MG63 (cell line): ENCODE measurements around the gene FBXL12. TPM values are rescaled to one million over a fixed set of nuclear protein-coding genes. Genes with fewer than 3 reads are reported as not detected.
"Not testable (repeated sequence)": the region's sequence is repeated elsewhere in the genome, so short reads cannot be mapped to it uniquely, and the experiment has no call there.

Source experiments
- DNase-seq: peaks from one replicate; pipeline ENCODE4 v3.0.0-alpha.2; 2020
- H3K27me3 ChIP-seq: fragments of 250-450 bp; sonication (Bioruptor Pico); 2 replicates; pipeline ENCODE4 v1.5.1; 2020; ENCODE audit warnings: mild to moderate bottlenecking, moderate library complexity
- H3K36me3 ChIP-seq: fragments of 250-450 bp; sonication (Bioruptor Pico); 2 replicates; pipeline ENCODE4 v1.5.1; 2020; ENCODE audit warnings: mild to moderate bottlenecking, moderate library complexity
- H3K4me3 ChIP-seq: fragments of 250-450 bp; sonication (Bioruptor Pico); 2 replicates; pipeline ENCODE4 v1.5.1; 2020; ENCODE audit warnings: mild to moderate bottlenecking, moderate library complexity
- H3K9me3 ChIP-seq: fragments of 250-450 bp; sonication (Bioruptor Pico); 2 replicates; pipeline ENCODE4 v1.5.1; 2020; ENCODE audit warnings: mild to moderate bottlenecking, moderate library complexity
- total RNA-seq: library from RNA; depleted of rRNA; stranded (reverse); fragments of >200 nt; shearing (Covaris generic); gene quantifications from 2 replicates; pipeline ENCODE4 v1.2.3, GENCODE V29; 2014; ENCODE audit warnings: low replicate concordance; rRNA removed

Gene FBXL12
- total RNA-seq, 1 experiment from 2014 or later = 23.6 TPM

- peaks cover 10% of the 10 kb centered on the region; the same call in 1 of the 2 replicates for H3K9me3 ChIP-seq
- peaks cover 4% of the 10 kb centered on the region for H3K27me3 ChIP-seq
- DNase-seq = peak; percentile 81
- H3K4me3 ChIP-seq = peak overlapping the region; percentile 37
- H3K36me3 ChIP-seq = no peaks in the 10 kb centered on the region
These were observed 33.2 kb downstream of the FBXL12 start for GRCh38 chr19:9785367-9786331.

GRCh38 chr19:9784163-9784496 is 34.7 kb downstream of the FBXL12 start:
- H3K27me3 ChIP-seq, DNase-seq, H3K4me3 ChIP-seq, H3K36me3 ChIP-seq: not testable (repeated sequence)
- peaks cover 11% of the 10 kb centered on the region; the same call in 1 of the 2 replicates for H3K9me3 ChIP-seq

- H3K36me3 ChIP-seq = no peaks in the 10 kb centered on the region
- peaks cover 18% of the 10 kb centered on the region for H3K9me3 ChIP-seq
- peaks cover 4% of the 10 kb centered on the region for H3K27me3 ChIP-seq
- no peak overlapping the region for H3K4me3 ChIP-seq
- DNase-seq = peak; percentile 31
These were observed 36.5 kb downstream of the FBXL12 start for GRCh38 chr19:9782338-9782737.

GRCh38 chr19:9768175-9769112 is 50.4 kb downstream of the FBXL12 start, which contains the start of gene ZNF846:
Gene ZNF846 (minus strand): TSS chr19:9768738. CDS start chr19:9764950, 3,788 bp downstream.
- H3K36me3 ChIP-seq = no peaks in the 10 kb centered on the region
- peaks cover 35% of the 10 kb centered on the region for H3K9me3 ChIP-seq
- no peaks in the 10 kb centered on the region for H3K27me3 ChIP-seq
- peak; percentile 99 for DNase-seq
- peak within 1 kb of the TSS; percentile 68 for H3K4me3 ChIP-seq

Other genes with a start within 250 kb of the FBXL12 start
- gene ZNF121, start 234.6 kb downstream of the FBXL12 start, total RNA-seq = 37.6 and 64.8 TPM in 2 replicates
- gene ZNF561, start 197.8 kb downstream of the FBXL12 start, total RNA-seq = 9.2 and 26.3 TPM in 2 replicates
- gene ZNF562, start 144.0 kb downstream of the FBXL12 start, total RNA-seq = 12.0 and 16.1 TPM in 2 replicates
- gene ZNF846, start 50.3 kb downstream of the FBXL12 start, total RNA-seq = 0.20 and 2.4 TPM in 2 replicates
- 237 and 851 TPM in 2 replicates for gene UBL5, start 8.8 kb upstream of the FBXL12 start, total RNA-seq
- 218 and 273 TPM in 2 replicates for gene PIN1, start 16.2 kb upstream of the FBXL12 start, total RNA-seq
- 5.6 and 7.0 TPM in 2 replicates for gene OLFM2, start 117.4 kb upstream of the FBXL12 start, total RNA-seq
- 2.4 and 3.1 TPM in 2 replicates for gene COL5A3, start 191.4 kb upstream of the FBXL12 start, total RNA-seq
- gene RDH8, start 194.4 kb upstream of the FBXL12 start, total RNA-seq = not detected in 2 replicates